GM21447 (cell line): ENCODE measurements around the gene PDZRN4.
"Not testable (repeated sequence)": the region's sequence is repeated elsewhere in the genome, so short reads cannot be mapped to it uniquely, and the experiment has no call there.

Experiments used
- ATAC-seq: cut with Tn5 transposase; IDR thresholded peaks from one replicate; pipeline ENCODE4 v1.9.1; 2021; ENCODE audit not compliant: unreplicated experiment

PDZRN4 gene

DNA sequence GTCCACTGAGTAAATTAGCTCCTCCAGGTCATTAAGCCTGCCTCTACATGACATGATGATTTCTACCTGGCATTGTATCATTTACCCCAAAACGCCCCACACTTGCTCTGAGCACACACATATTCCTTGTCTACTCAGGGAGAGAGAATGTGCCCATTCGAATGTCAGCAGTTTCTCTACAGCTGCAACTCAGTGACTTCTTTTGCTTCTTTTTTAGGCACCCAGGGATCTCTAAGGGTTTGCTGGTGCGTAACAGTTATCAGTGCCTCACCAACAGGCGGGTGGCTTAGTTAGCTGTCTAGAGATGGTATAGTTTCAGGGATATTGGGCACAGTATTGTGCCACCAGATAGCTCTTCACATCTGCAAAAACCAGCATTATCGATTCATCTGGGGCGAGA lies 316.9 kb downstream of the PDZRN4 start:
- no peak for ATAC-seq

DNA sequence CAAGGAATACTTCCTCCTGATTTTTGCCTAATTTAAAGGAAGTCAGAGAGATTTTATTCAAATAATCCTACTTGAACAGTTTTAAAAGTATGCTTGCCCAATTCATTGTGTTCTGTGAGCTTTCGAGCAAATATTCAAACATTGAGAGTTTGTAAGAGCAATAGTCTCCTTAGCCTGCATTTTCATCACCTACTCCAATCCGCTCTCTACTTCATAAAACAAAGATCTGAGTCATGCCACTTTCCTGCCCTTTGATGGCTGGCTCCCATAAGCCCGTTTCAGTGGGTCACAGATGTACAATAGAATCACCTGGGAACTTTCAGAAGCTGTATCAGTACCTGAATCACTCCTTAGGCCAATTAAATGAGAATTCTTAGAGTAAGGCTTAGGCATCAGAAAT lies 319.2 kb downstream of the PDZRN4 start:
- no peak for ATAC-seq

DNA sequence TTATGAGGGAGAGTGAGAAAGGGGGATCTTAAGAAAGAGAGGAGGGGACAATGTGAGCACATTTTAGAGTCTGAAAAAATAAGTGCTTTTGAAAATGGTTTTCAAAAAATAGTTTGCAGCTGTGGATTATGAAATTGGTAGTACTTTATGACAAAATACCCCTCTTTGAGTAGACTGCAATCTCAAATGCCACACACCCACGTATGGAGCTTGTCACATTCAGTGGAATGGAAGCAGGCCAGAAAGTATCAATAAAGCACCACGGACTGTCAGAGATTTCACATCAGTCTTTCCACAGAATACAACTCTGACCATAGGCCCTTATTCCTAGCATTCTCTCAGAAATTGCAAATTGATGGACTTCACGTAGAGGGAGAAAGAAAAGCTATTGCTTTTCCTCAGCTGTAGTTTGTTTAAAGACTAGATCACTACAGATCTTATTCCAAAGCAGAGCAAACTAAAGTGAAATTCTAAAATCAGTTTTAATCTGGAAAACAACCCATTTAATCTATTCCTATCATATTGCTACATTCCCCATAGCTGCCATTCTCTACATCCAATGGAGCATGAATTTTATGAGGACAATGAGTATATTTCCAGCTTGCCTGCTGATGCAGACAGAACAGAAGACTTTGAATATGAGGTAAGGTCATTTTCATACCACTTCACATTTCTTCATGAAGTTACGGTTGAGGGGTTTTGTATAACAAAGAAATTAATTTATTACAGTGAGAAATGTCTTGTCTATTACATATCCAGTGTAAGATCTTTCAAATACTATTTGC lies 321.3 kb downstream of the PDZRN4 start:
- ATAC-seq = no peak

DNA sequence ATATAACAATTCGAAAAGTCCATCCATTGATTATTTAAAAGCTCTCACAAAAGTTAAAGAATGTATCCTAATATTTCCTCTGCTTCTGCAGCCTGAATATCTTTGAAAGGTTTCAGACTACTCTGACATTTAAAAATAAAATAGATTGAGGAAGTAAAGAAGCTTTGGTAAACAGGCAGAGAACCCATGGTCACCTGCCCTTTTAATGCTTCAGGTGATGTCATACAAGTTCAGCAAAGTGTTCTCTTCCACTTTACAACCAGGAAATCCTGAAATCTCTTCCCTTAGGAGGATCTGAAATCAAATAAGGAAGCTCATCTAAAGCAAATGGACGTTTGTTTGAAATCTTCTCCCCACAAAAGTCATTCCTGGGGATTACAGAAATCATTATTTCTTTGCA lies 322.4 kb downstream of the PDZRN4 start:
- no peak for ATAC-seq

DNA sequence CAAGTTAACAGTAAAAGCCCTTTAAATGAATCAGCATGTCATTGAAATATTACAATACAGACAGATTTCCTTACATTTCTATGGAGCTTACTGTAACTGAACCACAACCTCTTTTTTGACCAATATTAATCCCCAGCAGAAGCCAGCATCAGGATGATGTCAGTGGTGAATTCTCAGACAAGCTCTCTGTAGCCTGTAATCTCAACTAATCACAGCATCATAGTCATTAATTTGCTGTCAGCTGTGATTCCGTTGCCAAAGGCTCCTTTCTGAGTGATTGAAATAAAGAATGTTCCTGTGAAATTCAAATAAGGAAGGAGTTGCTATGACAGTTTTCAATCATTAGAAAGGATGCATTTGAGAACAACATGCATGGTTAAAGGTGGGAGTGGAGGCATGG lies 323.1 kb downstream of the PDZRN4 start:
- no peak for ATAC-seq

DNA sequence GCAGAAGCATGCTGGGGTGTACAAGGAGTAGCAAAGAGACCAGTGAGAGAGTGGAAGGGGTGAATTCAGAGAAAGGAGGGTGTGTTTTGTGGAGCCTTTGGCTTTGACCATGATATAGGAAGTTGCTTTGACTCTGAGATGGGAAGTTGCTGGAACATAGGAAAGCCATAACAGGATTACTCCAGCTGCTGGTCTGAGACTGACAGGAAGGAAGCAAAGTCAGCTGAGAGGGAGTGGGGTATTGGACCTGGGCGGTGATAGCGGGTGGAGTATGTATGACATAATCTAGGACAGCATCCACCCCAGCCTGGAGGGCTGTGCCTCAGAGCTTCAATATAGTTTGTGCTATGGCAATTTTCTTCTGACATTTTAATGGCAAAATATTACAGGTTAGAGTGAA lies 324.4 kb downstream of the PDZRN4 start:
- ATAC-seq = no peak

DNA sequence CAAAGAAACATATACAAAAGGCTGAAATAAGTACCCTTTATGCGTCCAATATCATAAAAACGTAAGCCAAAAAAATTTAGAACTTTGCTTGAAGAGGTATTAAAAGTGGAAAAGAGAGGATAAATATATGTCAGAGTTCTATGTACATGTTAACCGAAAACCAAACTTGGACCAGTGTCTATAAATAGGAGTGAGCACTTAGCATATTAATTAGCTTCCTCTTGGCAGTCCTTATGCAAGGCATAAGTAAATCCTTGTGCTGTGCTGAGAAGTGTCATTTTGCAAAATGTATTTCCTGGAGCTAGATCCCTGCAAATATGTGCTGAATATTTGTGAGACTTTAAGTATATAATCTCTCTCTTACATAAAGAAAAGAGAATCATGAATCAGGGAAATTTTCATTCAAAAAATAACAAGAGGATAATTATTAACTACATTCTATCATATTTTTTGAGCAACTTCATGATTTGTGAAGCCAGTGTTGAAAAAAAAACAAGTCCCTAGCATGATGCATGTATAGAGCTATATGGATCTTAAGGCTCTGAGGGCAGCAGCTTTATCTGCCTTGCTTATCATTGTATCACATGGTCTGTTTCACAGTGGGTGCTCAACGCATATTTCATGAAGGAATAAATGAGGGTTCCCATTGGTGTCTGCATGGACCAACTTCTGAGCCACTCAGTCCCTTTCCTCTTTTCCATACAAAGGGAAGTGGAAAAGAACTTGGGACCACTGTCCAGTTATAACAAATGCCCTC lies 326.1 kb downstream of the PDZRN4 start:
- ATAC-seq = no peak

DNA sequence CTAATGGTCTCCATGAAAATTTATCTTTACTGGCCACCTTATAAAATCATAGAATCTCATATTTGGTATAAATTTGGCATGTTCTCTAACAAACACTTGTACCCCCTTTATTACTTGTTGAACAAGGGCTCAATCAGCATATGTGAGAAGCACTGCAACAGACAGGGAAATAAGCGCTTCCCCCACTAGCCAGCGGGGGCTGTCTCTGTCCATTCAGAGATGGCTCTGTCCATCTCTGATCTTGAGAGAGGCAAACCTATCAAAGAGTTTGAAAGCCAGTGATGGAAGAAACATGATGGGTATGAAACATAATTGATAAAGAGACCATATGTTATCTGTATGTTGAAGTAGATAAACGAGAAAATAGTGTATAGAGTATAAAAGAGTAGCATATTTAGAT lies 326.8 kb downstream of the PDZRN4 start:
- ATAC-seq = no peak

DNA sequence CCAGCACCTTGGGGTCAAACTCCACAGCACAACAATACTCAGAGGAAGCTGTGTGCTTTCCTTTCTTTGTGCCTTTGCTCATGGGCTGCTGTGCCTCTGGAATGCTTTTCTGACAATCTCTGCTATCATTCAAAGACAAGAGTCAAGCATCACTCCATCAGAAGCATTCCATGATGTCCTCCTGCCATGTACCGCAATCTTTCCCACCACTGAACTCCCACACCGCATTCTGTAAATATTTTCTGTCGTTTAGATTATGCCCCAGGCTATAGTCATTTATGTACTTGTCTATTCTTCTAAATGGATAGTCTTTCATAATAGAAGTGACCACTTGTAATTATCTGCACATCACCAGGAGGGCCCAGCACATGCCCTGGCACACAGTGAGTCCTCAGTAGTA lies 327.8 kb downstream of the PDZRN4 start:
- no peak for ATAC-seq

DNA sequence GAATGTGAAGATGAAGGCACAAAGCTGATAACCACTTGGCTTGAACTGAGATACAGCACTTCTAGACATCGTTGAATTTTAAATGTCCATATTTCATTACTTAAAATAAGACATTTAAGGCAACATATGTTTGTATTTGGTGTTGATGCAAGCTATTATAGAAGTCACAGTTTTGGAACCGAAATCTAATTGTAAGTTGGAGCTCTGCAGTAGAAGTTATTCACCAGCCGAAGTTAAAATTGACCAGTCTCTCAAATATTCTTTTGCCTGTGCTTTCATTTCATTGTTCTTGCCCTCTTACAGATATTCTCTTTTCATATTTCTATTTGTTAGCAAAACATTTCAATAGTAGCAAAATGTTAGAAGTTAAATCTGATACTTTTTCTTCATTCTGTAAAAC lies 332.7 kb downstream of the PDZRN4 start:
- ATAC-seq = no peak

DNA sequence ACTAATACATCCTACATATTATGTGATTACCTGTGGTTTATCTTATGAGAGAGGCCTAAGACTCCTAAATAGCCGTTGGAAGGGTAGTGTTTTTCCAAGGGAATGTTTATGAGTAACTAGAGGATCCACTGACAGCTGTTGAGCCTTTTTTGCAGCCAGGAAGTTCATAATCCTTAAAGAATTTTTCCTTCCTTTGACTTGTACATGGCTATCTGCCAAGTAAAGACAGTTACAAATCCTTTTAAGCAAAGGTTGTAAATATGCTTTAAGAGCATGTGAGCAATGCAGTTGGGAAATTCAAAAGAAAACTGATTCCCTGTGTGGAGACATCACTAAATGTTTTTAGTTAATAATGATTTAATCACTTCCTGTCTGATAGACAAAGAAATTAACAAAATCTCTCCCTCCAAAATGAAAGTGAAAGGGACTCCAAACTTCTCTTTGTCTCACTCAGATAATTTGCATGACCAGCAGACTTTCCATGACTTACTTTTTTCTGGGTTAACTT lies 333.8 kb downstream of the PDZRN4 start:
- peak; percentile 64 for ATAC-seq

DNA sequence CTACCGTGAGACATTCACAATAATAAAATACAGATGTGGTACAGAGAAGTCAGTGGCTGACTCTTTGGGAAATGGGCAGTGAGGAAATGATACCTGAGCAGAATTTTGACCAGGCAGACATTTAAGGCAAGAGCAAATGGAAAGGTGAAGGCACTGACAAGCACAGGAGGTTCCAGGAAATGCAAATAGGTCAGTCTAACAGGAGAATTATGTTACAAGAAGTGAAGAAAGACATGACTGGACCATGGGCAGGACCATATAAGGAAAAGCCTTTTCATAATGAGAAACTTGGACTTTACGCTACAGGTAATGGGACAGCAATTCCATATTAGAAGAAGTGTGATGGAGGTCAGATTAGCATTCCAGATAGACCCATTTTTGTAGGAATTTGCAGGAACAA lies 338.9 kb downstream of the PDZRN4 start:
- ATAC-seq = no peak

DNA sequence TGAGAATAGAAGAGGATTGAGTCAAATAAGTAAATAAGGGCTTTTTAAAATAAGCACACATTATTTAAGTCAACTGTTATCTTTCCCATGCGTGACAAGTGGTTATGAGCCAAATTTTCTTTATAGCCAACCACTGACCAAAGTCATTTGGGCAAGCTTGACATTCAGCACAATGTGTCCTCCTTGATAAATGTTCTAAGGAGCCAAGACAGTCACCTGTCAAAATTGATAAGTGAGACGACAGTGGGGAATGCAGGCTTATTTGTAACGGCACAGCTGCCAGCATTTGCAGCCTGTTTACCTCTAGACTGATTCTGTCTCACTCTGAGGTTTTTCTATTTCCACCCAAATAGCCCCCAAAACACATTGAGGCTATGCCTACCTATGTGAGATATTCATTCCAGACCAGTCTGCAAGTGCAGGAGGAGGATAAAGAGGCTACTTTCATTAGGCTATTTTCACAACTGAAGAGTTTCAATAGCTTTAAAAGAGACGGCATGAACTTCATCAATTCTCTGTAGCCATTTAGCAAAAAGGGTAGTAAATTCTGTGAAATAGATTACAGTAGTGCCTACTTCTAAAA lies 339.5 kb downstream of the PDZRN4 start:
- no peak for ATAC-seq

DNA sequence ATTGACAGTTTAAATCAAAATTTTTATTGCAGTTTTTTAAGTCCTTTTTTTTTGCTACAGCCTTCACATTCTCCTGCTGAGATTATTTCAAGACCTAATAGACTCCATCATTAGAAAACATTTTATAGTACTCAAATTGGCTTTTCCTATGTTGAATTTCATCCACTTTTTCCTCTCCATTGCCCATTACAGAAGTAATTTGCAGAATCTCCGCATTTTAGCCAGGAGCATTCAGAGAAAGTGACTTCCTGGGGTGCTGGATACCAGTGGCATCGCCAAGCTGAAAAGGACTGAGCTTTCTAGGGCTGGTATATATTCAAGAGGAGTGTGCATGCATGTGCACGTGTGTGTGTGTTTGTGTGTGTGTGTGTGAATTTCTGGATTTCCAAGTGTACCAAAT lies 340.8 kb downstream of the PDZRN4 start:
- no peak for ATAC-seq

DNA sequence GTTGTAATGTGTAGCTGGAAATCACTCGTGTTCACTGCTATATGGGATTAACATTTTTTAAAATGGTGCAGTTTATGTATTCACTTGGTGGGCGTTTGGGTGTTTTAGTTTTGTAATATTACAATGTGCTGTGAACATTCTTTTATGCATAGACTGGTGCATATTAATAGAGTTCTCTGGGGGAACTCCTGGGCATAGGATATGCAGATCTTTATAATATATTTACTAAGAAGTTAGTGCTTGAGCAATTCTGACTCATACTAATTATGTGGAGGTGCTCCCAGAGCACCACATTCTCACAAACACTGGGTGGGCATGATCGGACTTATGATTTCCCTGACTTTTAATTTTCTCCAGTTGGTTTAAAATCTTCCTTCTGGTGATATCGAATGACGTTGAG lies 342.3 kb downstream of the PDZRN4 start:
- ATAC-seq = no peak

DNA sequence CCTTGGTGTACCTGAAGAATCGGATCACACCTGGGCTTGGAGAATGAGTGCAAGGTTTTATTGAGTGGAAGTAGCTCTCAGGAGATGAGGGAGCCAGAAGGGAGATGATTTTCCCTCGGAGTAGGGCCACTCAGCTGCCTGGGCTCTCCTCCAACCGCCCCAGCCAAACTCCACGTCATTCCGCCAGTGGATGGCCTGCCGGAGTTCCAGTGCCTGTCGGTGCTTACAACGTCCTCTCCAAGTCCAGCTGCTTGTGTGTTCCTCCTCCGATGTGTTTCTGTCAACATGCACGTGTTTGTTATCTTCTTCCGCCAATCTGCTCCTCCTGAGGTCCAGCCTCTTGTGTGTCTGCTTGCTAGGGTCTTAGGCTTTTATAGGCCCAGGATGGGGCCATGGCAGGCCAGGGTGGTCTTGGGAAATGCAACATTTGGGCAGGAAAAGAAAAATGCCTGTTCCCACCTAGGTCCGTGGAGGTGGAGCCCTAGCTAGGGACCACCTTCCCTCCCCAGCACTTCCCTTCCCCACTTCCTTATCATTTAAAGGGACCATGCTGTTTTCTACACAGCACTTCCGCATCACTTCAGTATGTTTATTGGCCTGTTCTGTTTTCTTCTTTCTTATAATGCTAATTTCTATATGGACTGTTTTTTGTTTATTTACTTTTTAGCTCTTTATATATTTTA lies 343.2 kb downstream of the PDZRN4 start:
- no peak for ATAC-seq

DNA sequence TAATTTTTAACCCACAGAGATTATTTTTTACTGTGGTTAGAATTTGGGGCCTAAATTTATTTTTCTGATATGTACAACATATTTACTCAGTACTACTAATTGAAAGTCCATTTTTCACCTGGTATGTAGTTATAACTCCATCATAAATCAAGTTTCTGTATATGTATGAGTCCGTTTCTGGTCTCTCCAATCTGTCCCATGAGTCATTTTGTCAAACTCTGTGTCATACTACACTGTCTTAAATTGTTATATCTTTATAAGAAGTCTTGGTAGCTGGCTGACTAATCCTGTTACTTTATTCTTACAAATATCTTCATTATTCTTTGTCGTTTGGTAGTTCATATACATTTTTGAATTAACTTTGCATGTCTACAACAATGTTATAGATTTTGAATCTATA lies 344.0 kb downstream of the PDZRN4 start:
- no peak for ATAC-seq

DNA sequence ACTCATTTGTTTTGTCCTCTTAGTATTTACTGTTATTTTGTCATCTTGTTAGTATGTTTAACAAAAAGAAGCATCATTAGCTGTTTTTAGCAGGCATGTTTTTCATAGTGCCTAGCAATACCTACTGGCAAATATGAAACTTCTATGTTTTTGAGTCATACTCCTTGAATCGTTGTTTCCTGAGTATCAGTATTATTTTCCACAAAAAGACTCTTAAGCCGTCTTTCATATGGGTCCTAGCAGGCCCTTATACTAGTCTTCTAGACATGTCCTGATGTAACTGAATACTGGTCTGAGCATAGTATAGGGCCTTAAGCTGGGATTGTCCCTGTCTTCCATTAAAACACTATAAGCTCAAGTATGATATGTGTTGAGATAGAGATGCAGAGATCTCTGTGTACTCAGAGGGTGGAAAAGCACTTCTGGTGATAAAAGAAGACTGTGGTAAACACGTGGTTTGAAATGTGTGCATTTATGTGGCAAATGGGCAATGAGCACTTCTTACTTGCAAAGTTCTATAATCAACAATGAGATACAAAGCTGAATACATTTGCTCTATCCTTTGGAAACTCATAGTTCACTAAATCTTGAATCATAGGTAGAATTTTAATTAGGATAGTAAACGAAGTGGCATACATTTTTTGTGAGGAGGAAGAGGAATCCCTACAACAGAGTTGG lies 348.8 kb downstream of the PDZRN4 start:
- no peak for ATAC-seq

DNA sequence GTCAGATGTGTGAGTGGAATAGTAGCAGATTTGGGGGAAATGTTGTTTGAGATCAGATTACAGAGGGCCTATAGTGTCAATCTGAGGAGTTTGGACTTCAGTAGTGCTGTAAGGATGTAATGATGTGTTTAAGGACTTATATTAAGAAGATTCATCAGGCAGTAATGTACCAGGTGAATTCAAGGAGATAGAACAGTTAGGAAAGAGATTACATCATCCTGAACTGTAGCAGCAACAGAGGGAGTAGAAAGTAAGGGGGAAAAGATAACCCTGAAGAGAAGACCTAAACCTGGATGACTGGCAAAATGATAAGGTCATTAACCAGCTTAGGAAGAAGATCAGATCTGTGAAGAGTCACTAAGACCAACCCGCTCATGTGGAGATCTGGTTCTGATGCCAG lies 349.4 kb downstream of the PDZRN4 start:
- no peak for ATAC-seq

DNA sequence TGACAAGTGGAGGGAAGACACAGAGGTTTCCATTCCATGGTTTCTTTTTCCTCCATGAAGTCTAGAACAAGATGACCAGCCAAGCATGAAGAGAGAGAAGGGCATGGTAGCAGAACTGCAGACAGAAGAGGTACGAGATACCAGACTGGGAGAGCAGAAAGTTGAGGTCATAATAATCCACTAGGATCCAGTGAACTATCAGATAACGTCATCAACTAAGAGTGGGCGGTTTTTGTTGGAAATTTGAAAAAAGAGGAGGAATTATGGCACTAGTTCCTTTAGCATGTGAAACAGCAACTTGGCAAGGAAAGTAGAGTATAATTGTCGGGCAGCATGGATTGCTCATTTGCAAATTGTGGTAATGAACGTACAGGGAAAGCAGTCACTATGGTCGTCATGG lies 357.6 kb downstream of the PDZRN4 start:
- ATAC-seq = no peak

DNA sequence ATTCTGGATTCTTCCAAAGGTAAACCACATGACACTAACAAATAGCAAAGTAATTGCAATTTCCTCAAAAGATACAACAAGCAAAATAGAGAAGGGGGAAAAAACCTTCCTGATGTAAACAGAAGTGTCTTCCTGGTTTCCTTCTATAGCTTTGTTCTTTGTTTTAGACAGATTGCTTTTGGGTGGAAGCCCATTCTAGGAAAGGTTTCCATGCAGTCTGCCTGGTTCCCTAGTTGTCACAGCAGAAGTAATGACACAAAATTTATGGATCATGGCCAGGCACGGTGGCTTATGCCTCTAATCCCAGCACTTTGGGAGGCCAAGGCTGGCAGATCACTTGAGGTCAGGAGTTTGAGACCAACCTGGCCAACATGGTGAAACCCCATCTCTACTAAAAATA lies 359.0 kb downstream of the PDZRN4 start:
- not testable (repeated sequence) for ATAC-seq
